PC-3 (cell line): ENCODE data around the gene FAM200A.
"Not testable (repeated sequence)": the region's sequence is repeated elsewhere in the genome, so short reads cannot be mapped to it uniquely, and the experiment has no call there.

Experiments used
- CTCF ChIP-seq: fragments of 300-600 bp; sonication (generic); conservative IDR thresholded peaks from 2 replicates; pipeline ENCODE4 v1.5.1; 2017; ENCODE audit warnings: antibody characterized with exemption, low read depth, mild to moderate bottlenecking, low read length
- EZH2phosphoT487 ChIP-seq: fragments of 300-600 bp; sonication (generic); IDR thresholded peaks from 2 replicates; pipeline ENCODE4 v1.6.1; 2018; ENCODE audit warnings: mild to moderate bottlenecking, antibody characterized with exemption, low read length, borderline replicate concordance

- TF ChIP-seq CTCF, EZH2phosphoT487: not testable (repeated sequence)
These were observed 6.6 kb downstream of the FAM200A start for GRCh38 chr7:99545308-99545707.
